ENCODE measurements around the gene DLGAP1.

Gene DLGAP1

GRCh38 chr18:4157352-4157751 is 297.8 kb downstream of the DLGAP1 start:
- no peak for DNase-seq (ENCODE audit: low read depth)

- DNase-seq (ENCODE audit: low read depth) = no peak
Observed at GRCh38 chr18:4146797-4147196, 308.3 kb downstream of the DLGAP1 start.

GRCh38 chr18:4144201-4144600 is 310.9 kb downstream of the DLGAP1 start:
- no peak for DNase-seq (ENCODE audit: low read depth)

GRCh38 chr18:4143585-4143984 is 311.5 kb downstream of the DLGAP1 start:
- no peak for DNase-seq (ENCODE audit: low read depth)

GRCh38 chr18:4142876-4143275 is 312.2 kb downstream of the DLGAP1 start:
- no peak for DNase-seq (ENCODE audit: low read depth)

GRCh38 chr18:4134700-4135099 is 320.4 kb downstream of the DLGAP1 start:
- DNase-seq (ENCODE audit: low read depth) = no peak

GRCh38 chr18:4130734-4131719 is 324.1 kb downstream of the DLGAP1 start:
- no peak for DNase-seq (ENCODE audit: low read depth)

GRCh38 chr18:4126939-4127338 is 328.2 kb downstream of the DLGAP1 start:
- DNase-seq (ENCODE audit: low read depth) = no peak

- no peak for DNase-seq (ENCODE audit: low read depth)
Observed at GRCh38 chr18:4125627-4126230, 329.4 kb downstream of the DLGAP1 start.

- no peak for DNase-seq (ENCODE audit: low read depth)
Observed at GRCh38 chr18:4125224-4125623, 329.9 kb downstream of the DLGAP1 start.

GRCh38 chr18:4119813-4120212 is 335.3 kb downstream of the DLGAP1 start:
- no peak for DNase-seq (ENCODE audit: low read depth)

GRCh38 chr18:4119127-4119648 is 335.9 kb downstream of the DLGAP1 start:
- DNase-seq (ENCODE audit: low read depth) = no peak

- no peak for DNase-seq (ENCODE audit: low read depth)
Observed at GRCh38 chr18:4108016-4108415, 347.1 kb downstream of the DLGAP1 start.

GRCh38 chr18:4107049-4107467 is 348.0 kb downstream of the DLGAP1 start:
- DNase-seq (ENCODE audit: low read depth) = no peak

GRCh38 chr18:4106407-4107033 is 348.6 kb downstream of the DLGAP1 start:
- peak; percentile 49 for DNase-seq (ENCODE audit: low read depth)

GRCh38 chr18:4102901-4103300 is 352.2 kb downstream of the DLGAP1 start:
- no peak for DNase-seq (ENCODE audit: low read depth)

GRCh38 chr18:4101009-4101408 is 354.1 kb downstream of the DLGAP1 start:
- DNase-seq (ENCODE audit: low read depth) = no peak

- DNase-seq (ENCODE audit: low read depth) = no peak
Observed at GRCh38 chr18:4096486-4096885, 358.6 kb downstream of the DLGAP1 start.

GRCh38 chr18:4093676-4094075 is 361.4 kb downstream of the DLGAP1 start:
- no peak for DNase-seq (ENCODE audit: low read depth)

- DNase-seq (ENCODE audit: low read depth) = no peak
Observed at GRCh38 chr18:4084382-4084900, 370.7 kb downstream of the DLGAP1 start.

GRCh38 chr18:4078246-4078645 is 376.9 kb downstream of the DLGAP1 start:
- DNase-seq (ENCODE audit: low read depth) = no peak

GRCh38 chr18:4077721-4078120 is 377.4 kb downstream of the DLGAP1 start:
- DNase-seq (ENCODE audit: low read depth) = no peak

Measured in activated T-cell treated with anti-CD3 and anti-CD28 coated beads for 1 hour (primary cell).